ENCODE results near the gene GSTCD. TPM values are rescaled to one million over a fixed set of nuclear protein-coding genes. Genes with fewer than 3 reads are reported as not detected.
A peak's percentile ranks its signal among the peaks of the same experiment; 100 is the strongest.
"Not testable (repeated sequence)": the region's sequence is repeated elsewhere in the genome, so short reads cannot be mapped to it uniquely, and the experiment has no call there.

Gene GSTCD
- total RNA-seq, 1 donor from 2014 or later, result 7.4 TPM

DNA sequence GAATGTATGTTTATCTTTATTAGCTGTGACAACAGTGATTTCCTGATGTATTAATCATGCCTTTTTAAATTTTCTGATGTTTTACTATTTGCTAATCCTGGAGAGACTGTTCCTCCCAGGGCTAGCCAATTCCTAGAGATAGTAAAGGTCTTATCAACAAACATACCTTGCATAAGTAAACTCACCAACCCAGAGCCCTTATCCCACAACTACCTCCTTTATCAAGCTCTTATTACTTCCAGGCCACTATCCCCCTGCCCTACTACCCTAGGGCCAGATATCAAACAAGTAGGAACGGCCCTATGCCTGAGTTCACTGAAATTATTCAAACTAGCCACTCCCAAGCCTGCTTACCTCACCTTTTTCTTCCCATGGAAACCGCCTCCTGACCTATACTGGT is 128.5 kb downstream of the GSTCD start:
- Mint-ChIP-seq H3K27ac (ENCODE audit: unreplicated experiment) (no peak overlapping the region), H3K4me1 (ENCODE audit: low read depth) (peaks cover 11% of the 10 kb centered on the region), H3K9me3 (ENCODE audit: low read depth) (peaks cover 5% of the 10 kb centered on the region), H3K36me3 (ENCODE audit: low read depth) (peaks cover 4% of the 10 kb centered on the region), H3K4me3 (ENCODE audit: unreplicated experiment) (no peak overlapping the region), H3K27me3 (ENCODE audit: low read depth) (no peaks in the 10 kb centered on the region)
- no peak for DNase-seq (ENCODE audit: low spot score)
- TF ChIP-seq, protein P1, sequence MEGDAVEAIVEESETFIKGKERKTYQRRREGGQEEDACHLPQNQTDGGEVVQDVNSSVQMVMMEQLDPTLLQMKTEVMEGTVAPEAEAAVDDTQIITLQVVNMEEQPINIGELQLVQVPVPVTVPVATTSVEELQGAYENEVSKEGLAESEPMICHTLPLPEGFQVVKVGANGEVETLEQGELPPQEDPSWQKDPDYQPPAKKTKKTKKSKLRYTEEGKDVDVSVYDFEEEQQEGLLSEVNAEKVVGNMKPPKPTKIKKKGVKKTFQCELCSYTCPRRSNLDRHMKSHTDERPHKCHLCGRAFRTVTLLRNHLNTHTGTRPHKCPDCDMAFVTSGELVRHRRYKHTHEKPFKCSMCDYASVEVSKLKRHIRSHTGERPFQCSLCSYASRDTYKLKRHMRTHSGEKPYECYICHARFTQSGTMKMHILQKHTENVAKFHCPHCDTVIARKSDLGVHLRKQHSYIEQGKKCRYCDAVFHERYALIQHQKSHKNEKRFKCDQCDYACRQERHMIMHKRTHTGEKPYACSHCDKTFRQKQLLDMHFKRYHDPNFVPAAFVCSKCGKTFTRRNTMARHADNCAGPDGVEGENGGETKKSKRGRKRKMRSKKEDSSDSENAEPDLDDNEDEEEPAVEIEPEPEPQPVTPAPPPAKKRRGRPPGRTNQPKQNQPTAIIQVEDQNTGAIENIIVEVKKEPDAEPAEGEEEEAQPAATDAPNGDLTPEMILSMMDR (IDR thresholded peaks at IDR 0.05), result no peak

DNA sequence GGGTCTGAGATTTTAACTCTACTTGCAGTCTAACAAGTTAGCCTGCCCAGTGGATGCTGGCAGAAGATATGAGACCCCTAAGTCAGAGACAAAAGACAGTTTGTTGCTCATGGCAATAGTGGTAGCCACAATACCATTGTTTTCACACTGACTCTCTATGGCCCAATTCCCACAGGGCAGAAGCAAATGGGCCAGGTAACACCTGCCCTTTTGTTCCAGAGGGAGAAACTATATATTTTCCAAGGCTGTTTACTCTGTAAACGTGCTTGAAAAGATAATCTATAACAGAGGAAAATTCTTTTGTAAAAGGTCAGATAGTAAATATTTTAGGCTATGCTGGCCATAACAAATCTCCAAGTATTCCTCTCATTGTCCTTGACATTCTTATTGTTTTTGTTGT is 129.5 kb downstream of the GSTCD start:
- no peak overlapping the region for H3K27ac Mint-ChIP-seq (ENCODE audit: unreplicated experiment)
- no peak overlapping the region for H3K4me3 Mint-ChIP-seq (ENCODE audit: unreplicated experiment)
- peaks cover 4% of the 10 kb centered on the region for H3K36me3 Mint-ChIP-seq (ENCODE audit: low read depth)
- H3K27me3 Mint-ChIP-seq (ENCODE audit: low read depth), result no peaks in the 10 kb centered on the region
- peaks cover 5% of the 10 kb centered on the region for H3K9me3 Mint-ChIP-seq (ENCODE audit: low read depth)
- peaks cover 15% of the 10 kb centered on the region for H3K4me1 Mint-ChIP-seq (ENCODE audit: low read depth)
- TF ChIP-seq, protein P1 (IDR thresholded peaks at IDR 0.05), result no peak
- no peak for DNase-seq (ENCODE audit: low spot score)

DNA sequence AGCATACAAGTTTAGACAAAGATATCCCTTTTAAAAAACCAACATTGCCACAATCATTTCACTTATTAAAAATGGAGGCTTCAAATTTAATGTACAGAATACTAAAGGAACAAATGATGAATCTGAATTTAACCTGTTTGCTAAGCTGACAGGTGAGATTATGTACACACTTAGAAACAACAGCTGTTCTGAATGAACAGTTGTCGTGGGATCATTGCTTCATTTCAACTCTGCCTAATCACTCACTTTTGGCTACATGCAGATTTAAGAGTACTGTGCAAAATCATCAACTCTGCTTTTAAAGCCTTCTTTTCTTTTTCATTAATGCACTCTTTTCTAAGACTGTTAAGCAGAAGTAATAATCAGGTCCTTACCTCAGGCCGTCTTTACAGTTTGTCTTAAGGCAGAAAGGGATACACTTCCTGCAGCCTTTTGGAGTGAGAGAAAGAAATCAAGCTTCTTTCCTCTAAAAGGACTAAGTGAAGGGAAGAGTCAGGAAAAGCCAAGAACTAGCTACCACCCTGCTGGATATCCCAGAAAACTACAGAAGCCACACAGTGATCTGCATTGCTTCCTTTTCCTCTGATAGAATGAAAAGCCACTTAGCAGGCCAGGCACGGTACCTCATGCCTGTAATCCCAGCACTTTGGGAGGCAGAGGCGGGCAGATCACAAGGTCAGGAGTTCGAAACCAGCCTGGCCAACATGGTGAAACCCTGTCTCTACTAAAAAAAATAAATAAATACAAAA is 132.0 kb downstream of the GSTCD start:
- no peaks in the 10 kb centered on the region for H3K27me3 Mint-ChIP-seq (ENCODE audit: low read depth)
- no peak overlapping the region for H3K4me3 Mint-ChIP-seq (ENCODE audit: unreplicated experiment)
- H3K9me3 Mint-ChIP-seq (ENCODE audit: low read depth), result peaks cover 5% of the 10 kb centered on the region
- no peak overlapping the region for H3K27ac Mint-ChIP-seq (ENCODE audit: unreplicated experiment)
- peaks cover 41% of the 10 kb centered on the region for H3K4me1 Mint-ChIP-seq (ENCODE audit: low read depth)
- TF ChIP-seq, protein P1 (IDR thresholded peaks at IDR 0.05), result no peak
- no peak for DNase-seq (ENCODE audit: low spot score)
- H3K36me3 Mint-ChIP-seq (ENCODE audit: low read depth), result peaks cover 4% of the 10 kb centered on the region

DNA sequence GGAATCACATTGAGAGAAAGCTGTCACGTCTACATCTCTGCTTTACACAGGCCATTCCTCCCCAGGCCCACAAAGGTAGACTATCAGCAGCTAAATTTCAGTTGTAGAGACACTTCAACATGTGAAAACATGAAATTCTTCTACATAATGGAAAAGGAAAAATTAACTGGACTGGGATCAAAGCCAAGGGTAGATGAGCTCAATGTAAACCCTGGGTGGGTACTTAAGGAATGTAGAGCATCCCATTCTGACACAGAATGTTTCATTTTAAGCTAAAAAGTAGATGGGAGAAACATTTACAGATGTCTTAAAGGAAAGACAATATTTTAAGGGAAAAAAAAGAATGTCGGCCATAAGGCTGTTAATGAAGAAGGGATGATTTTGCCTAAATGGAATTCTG is 135.4 kb downstream of the GSTCD start:
- Mint-ChIP-seq H3K27ac (ENCODE audit: unreplicated experiment) (peak overlapping the region; percentile 60), H3K4me1 (ENCODE audit: low read depth) (peaks cover 42% of the 10 kb centered on the region), H3K4me3 (ENCODE audit: unreplicated experiment) (no peak overlapping the region), H3K36me3 (ENCODE audit: low read depth) (peaks cover under 1% of the 10 kb centered on the region), H3K9me3 (ENCODE audit: low read depth) (no peaks in the 10 kb centered on the region), H3K27me3 (ENCODE audit: low read depth) (no peaks in the 10 kb centered on the region)
- DNase-seq (ENCODE audit: low spot score), result no peak
- TF ChIP-seq, protein P1 (IDR thresholded peaks at IDR 0.05), result no peak

DNA sequence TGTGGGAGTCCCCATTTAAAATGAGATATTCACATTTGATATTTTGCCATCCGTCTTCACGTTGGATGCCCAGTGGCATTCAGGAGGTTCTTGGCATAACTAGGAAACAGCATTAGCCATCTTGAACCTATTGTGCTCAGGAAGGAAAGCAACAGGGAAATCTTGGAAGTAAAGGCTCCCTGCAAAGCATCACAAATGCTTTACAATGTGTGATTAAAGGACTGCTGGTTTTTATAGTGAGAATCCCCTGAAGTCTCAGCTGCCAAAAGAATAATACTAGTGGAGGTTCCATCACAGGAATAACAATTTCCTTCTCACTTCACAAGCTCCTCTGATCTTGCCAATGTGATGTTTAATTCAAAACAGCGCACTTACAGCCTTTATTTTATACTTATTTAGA is 137.0 kb downstream of the GSTCD start:
- H3K27me3 Mint-ChIP-seq (ENCODE audit: low read depth), result no peaks in the 10 kb centered on the region
- DNase-seq (ENCODE audit: low spot score), result no peak
- H3K4me1 Mint-ChIP-seq (ENCODE audit: low read depth), result peaks cover 41% of the 10 kb centered on the region
- no peaks in the 10 kb centered on the region for H3K36me3 Mint-ChIP-seq (ENCODE audit: low read depth)
- TF ChIP-seq, protein P1 (IDR thresholded peaks at IDR 0.05), result no peak
- H3K27ac Mint-ChIP-seq (ENCODE audit: unreplicated experiment), result no peak overlapping the region
- no peaks in the 10 kb centered on the region for H3K9me3 Mint-ChIP-seq (ENCODE audit: low read depth)
- H3K4me3 Mint-ChIP-seq (ENCODE audit: unreplicated experiment), result no peak overlapping the region

DNA sequence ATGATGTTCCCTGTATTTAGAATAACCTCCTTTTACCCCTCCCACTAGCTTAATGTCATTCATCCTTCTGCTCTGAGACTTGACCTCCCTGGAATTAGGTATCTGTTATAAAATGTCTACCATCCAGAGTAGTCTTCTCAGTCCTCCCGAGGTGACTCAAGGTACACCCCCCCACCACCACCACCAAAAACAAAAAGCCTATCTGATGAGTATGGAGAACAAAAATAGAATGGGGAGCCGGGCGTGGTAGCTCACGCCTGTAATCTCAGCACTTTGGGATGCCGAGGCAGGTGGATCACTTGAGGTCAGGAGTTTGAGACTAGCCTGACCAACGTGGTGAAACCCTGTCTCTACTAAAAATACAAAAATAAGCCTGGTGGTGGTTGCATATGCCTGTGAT is 139.8 kb downstream of the GSTCD start:
- H3K36me3 Mint-ChIP-seq (ENCODE audit: low read depth); H3K27ac Mint-ChIP-seq (ENCODE audit: unreplicated experiment); H3K27me3 Mint-ChIP-seq (ENCODE audit: low read depth); H3K4me3 Mint-ChIP-seq (ENCODE audit: unreplicated experiment); DNase-seq (ENCODE audit: low spot score): not testable (repeated sequence)
- Mint-ChIP-seq H3K4me1 (ENCODE audit: low read depth) (peaks cover 24% of the 10 kb centered on the region), H3K9me3 (ENCODE audit: low read depth) (peaks cover 11% of the 10 kb centered on the region)

Data from chondrocyte (in vitro differentiated cells).